ENCODE data around the gene PPFIBP1.

Gene PPFIBP1

GRCh38 chr12:27506645-27507189 lies 17.3 kb upstream of the PPFIBP1 start:
- Histone ChIP-seq H3K27me3 (replicated peaks; ENCODE audit: insufficient read depth, low read length) (no peaks in the 10 kb centered on the region), H3K79me2 (ENCODE audit: low read length) (no peaks in the 10 kb centered on the region), H2AFZ (ENCODE audit: low read length) (no peak overlapping the region), H3K36me3 (replicated peaks; ENCODE audit: insufficient read depth, low read length) (no peaks in the 10 kb centered on the region), H3K4me3 (ENCODE audit: low read length) (no peak overlapping the region), H3K4me1 (ENCODE audit: low read length) (no peaks in the 10 kb centered on the region), H3K9me2 (replicated peaks; ENCODE audit: insufficient read depth, low read length) (no peaks in the 10 kb centered on the region; the same call in 1 of the 2 replicates), H4K20me1 (ENCODE audit: insufficient read depth, low read length) (no peaks in the 10 kb centered on the region), H3K9ac (ENCODE audit: low read length) (no peak overlapping the region), H3K4me2 (ENCODE audit: low read depth, low read length) (no peak overlapping the region), H3K27ac (ENCODE audit: low read length) (no peak overlapping the region), H3K9me3 (replicated peaks; ENCODE audit: insufficient read depth, low read length) (no peaks in the 10 kb centered on the region), H3F3A (ENCODE audit: insufficient read depth, low read length) (no peaks in the 10 kb centered on the region)
- no peak for DNase-seq
- no peak for TF ChIP-seq EZH2 (optimal IDR thresholded peaks at IDR 0.05; ENCODE audit: low read depth, low read length)
- TF ChIP-seq CTCF (IDR thresholded peaks at IDR 0.05; ENCODE audit: low read length) = no peak
- no peak for TF ChIP-seq EZH2phosphoT487 (IDR thresholded peaks at IDR 0.05; ENCODE audit: low read length)

- H3K4me1 ChIP-seq (ENCODE audit: low read length) = no peaks in the 10 kb centered on the region
- no peak overlapping the region for H3K9ac ChIP-seq (ENCODE audit: low read length)
- H3K27ac ChIP-seq (ENCODE audit: low read length) = no peak overlapping the region
- no peak overlapping the region for H2AFZ ChIP-seq (ENCODE audit: low read length)
- H3K79me2 ChIP-seq (ENCODE audit: low read length) = no peaks in the 10 kb centered on the region
- TF ChIP-seq CTCF (IDR thresholded peaks at IDR 0.05; ENCODE audit: low read length) (no peak), EZH2 (optimal IDR thresholded peaks at IDR 0.05; ENCODE audit: low read depth, low read length) (no peak), EZH2phosphoT487 (IDR thresholded peaks at IDR 0.05; ENCODE audit: low read length) (no peak)
- no peaks in the 10 kb centered on the region for H3F3A ChIP-seq (ENCODE audit: insufficient read depth, low read length)
- no peaks in the 10 kb centered on the region for H4K20me1 ChIP-seq (ENCODE audit: insufficient read depth, low read length)
- H3K9me3 ChIP-seq (replicated peaks; ENCODE audit: insufficient read depth, low read length) = no peaks in the 10 kb centered on the region
- DNase-seq = no peak
- no peaks in the 10 kb centered on the region for H3K27me3 ChIP-seq (replicated peaks; ENCODE audit: insufficient read depth, low read length)
- H3K4me3 ChIP-seq (ENCODE audit: low read length) = no peak overlapping the region
- H3K4me2 ChIP-seq (ENCODE audit: low read depth, low read length) = no peak overlapping the region
- no peaks in the 10 kb centered on the region for H3K36me3 ChIP-seq (replicated peaks; ENCODE audit: insufficient read depth, low read length)
- no peaks in the 10 kb centered on the region; the same call in 1 of the 2 replicates for H3K9me2 ChIP-seq (replicated peaks; ENCODE audit: insufficient read depth, low read length)
Measured at GRCh38 chr12:27508736-27509431, 15.1 kb upstream of the PPFIBP1 start.

- Histone ChIP-seq H4K20me1 (ENCODE audit: insufficient read depth, low read length) (no peaks in the 10 kb centered on the region), H3K9ac (ENCODE audit: low read length) (no peak overlapping the region), H3K27ac (ENCODE audit: low read length) (no peak overlapping the region), H3F3A (ENCODE audit: insufficient read depth, low read length) (no peaks in the 10 kb centered on the region), H3K9me2 (replicated peaks; ENCODE audit: insufficient read depth, low read length) (no peaks in the 10 kb centered on the region), H3K36me3 (replicated peaks; ENCODE audit: insufficient read depth, low read length) (no peaks in the 10 kb centered on the region), H3K79me2 (ENCODE audit: low read length) (no peaks in the 10 kb centered on the region), H2AFZ (ENCODE audit: low read length) (no peak overlapping the region), H3K27me3 (replicated peaks; ENCODE audit: insufficient read depth, low read length) (no peaks in the 10 kb centered on the region), H3K4me2 (ENCODE audit: low read depth, low read length) (no peak overlapping the region), H3K4me1 (ENCODE audit: low read length) (no peaks in the 10 kb centered on the region), H3K9me3 (replicated peaks; ENCODE audit: insufficient read depth, low read length) (no peaks in the 10 kb centered on the region), H3K4me3 (ENCODE audit: low read length) (no peak overlapping the region)
- TF ChIP-seq CTCF (IDR thresholded peaks at IDR 0.05; ENCODE audit: low read length) (no peak), EZH2phosphoT487 (IDR thresholded peaks at IDR 0.05; ENCODE audit: low read length) (no peak), EZH2 (optimal IDR thresholded peaks at IDR 0.05; ENCODE audit: low read depth, low read length) (no peak)
- no peak for DNase-seq
Measured at GRCh38 chr12:27511031-27511722, 12.8 kb upstream of the PPFIBP1 start.

Data from MM.1S (cell line).